HG03060 (cell line): ENCODE results near the gene NAA60.

Experiments
- ATAC-seq: cut with Tn5 transposase; IDR thresholded peaks from one replicate; pipeline ENCODE4 v1.9.1; 2021; ENCODE audit warnings: low read depth, moderate number of reproducible peaks; ENCODE audit not compliant: unreplicated experiment

NAA60 gene

GRCh38 chr16:3534126-3534525, 90.6 kb downstream of the NAA60 start:
- no peak for ATAC-seq

GRCh38 chr16:3536271-3536731, 92.8 kb downstream of the NAA60 start:
- no peak for ATAC-seq
